Heart left ventricle (tissue), 16 donors: ENCODE results near the gene LIPC. TPM values are rescaled to one million over a fixed set of nuclear protein-coding genes. Genes with fewer than 3 reads are reported as not detected.

Source experiments
- ATAC-seq, 4 donors: fragments of 200-7000 bp; cut with Tn5 transposase; one replicate each; pipeline ENCODE4 v1.9.1; 2020 to 2022; ENCODE audit warnings: moderate library complexity in 4 of 4, mild to moderate bottlenecking in 3 of 4, moderate number of reproducible peaks in 1 of 4
- DNase-seq, 5 donors: peaks; one replicate each; pipeline ENCODE4 v3.0.0-alpha.2; 2020
- H3K27ac ChIP-seq, 12 donors: fragments of 200-600 bp; sonication (generic) in 4 of 12; one replicate each; pipeline versions ENCODE4 v1.5.0 to v1.8.0; 2016 to 2022; ENCODE audit warnings: mild to moderate bottlenecking in 2 of 12
- H3K27me3 ChIP-seq, 9 donors: fragments of 200-600 bp; sonication (generic) in 2 of 9; one replicate each; pipeline versions ENCODE4 v1.5.1 to v1.8.0; 2016 to 2022; ENCODE audit warnings: mild to moderate bottlenecking in 3 of 9
- H3K36me3 ChIP-seq, 9 donors: fragments of 200-600 bp; sonication (generic) in 2 of 9; one replicate each; pipeline versions ENCODE4 v1.5.0 to v1.8.0; 2018 to 2022; ENCODE audit warnings: mild to moderate bottlenecking in 2 of 9
- H3K4me1 ChIP-seq, 12 donors: fragments of 200-600 bp; sonication (generic) in 4 of 12; one replicate each; pipeline versions ENCODE4 v1.5.0 to v1.8.0; 2016 to 2022; ENCODE audit warnings: mild to moderate bottlenecking in 3 of 12
- H3K4me3 ChIP-seq, 12 donors: fragments of 200-600 bp; sonication (generic) in 4 of 12; one replicate each; pipeline versions ENCODE4 v1.5.0 to v1.8.0; 2017 to 2022; ENCODE audit warnings: mild to moderate bottlenecking in 9 of 12, moderate library complexity in 4 of 12
- H3K9me3 ChIP-seq, 12 donors: fragments of 200-600 bp; sonication (generic) in 4 of 12; one replicate each; pipeline versions ENCODE4 v1.5.0 to v1.8.0; 2016 to 2022; ENCODE audit warnings: mild to moderate bottlenecking in 1 of 12
- POLR2A ChIP-seq, 2 donors: fragments of 450-650 bp; IDR thresholded peaks; one replicate each; pipeline ENCODE4 v1.6.1; 2017; ENCODE audit warnings: antibody characterized with exemption in 2 of 2, mild to moderate bottlenecking in 2 of 2, moderate library complexity in 2 of 2
- WGBS, 4 donors: extraction: QIAGEN DNeasy Blood & Tissue Kit in 2 of 4; methylation state at CpG; one replicate each; pipeline versions ENCODE4 v1.1.5 to v1.1.7; 2013 to 2018; 5-methylcytosine and 5-hydroxymethylcytosine counted together
- intact Hi-C, 10 donors: fragments of 100-400 bp; cut with DNase I; formaldehyde crosslinking; loops; one replicate each; pipeline versions ENCODE4 v1.11.1 to v1.14.2; 2022
- polyA plus RNA-seq, 2 donors: library from polyadenylated mRNA; stranded (reverse); fragments of 200-250 nt; gene quantifications; one replicate each; pipeline ENCODE4 v1.2.3, GENCODE V29; 2013
- total RNA-seq, 9 donors: library from RNA; depleted of rRNA in 2 of 9; stranded (reverse); fragments of >200 nt in 2 of 9; fragmentation: NEBNext Ultra II Directional in 3 of 9; extraction: Animal tissue kit (Norgen Biotek cat#: 25700) in 3 of 9; gene quantifications; one replicate each; pipeline versions ENCODE4 v1.1.0 to v1.2.4, GENCODE V29; 2016 to 2023
- TF ChIP-seq, protein P1 (sequence below), 12 donors: fragments of 200-600 bp; sonication (generic) in 4 of 12; IDR thresholded peaks; one replicate each; pipeline versions ENCODE4 v1.5.0 to v1.8.0; 2018 to 2022; ENCODE audit warnings: antibody characterized with exemption in 12 of 12, mild to moderate bottlenecking in 5 of 12
- donor health status: ischemic (EF 13 %, LVEDD 7.1; RV severe dilation, severe dysfunction).
- donor health status: healthy with polysubstance abuse.
- donor health status: DM: no; HTN: yes; CAD: no.
- donor health status: DM: no; HTN: no; CAD: no.
- donor health status: ischemic (EF 25% LVEDD 6.9; RV normal size, moderate dysfunction).
- donor health status: ischemic (EF 25% LVEDD 5.7; RV mildly dilated, moderate dysfunction).
- donor health status: healthy.
- donor health status: DM: yes; HTN: yes; CAD: no.
- donor health status: ischemic (EF 35%, LVEDD 5.7; RV mildly dilated, moderate dysfunction).
- donor health status: nonischemic (EF 11% LVEDD 7.7; RV severe dilation, severe dysfunction).
- donor health status: DM: yes; HTN: yes; CAD: no.
- donor health status: PGD.
- donor health status: ischemic (EF 29% LVEDD 5.4; RV normal size, mild dysfunction).
- donor health status: nonischemic (EF 23%, LVEDD 6.1; RV moderate dilation, normal function).

LIPC gene
- total and polyA plus RNA-seq, 11 donors = 0.10 to 1.4 (median 0.55) TPM; not detected in 1

DNA sequence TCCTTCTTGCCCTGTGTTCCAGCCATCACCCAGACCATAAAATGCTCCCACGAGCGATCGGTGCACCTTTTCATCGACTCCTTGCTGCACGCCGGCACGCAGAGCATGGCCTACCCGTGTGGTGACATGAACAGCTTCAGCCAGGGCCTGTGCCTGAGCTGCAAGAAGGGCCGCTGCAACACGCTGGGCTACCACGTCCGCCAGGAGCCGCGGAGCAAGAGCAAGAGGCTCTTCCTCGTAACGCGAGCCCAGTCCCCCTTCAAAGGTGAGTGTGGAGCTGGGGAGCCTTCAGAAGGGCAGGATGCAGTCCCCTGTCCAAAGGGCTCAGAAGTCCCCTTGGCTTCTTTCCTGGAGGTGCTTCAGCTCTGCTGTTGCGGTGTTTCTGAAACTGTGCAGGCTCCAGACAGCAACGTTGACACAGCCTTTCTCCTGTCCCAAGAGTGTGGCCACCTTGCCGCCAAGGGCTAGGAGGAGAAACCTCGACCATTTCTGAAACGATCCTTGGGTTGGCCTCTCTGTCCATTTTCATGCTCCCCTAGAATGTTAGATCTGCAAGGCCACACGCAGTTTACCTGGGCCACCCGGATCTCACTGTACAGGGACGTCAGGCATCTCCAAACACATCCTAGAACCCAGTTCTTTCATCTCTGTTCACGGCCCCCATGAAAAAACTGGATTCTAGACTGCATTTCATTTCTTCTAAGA lies 116.7 kb downstream of the LIPC start:
- no peaks in the 10 kb centered on the region for H3K9me3 ChIP-seq
- 78 to 88% (median 83%) methylated on average over 25 to 26 of the region's 26 CpGs for WGBS, 4 donors
- ATAC-seq = peak in 3 of 4 donors; percentile 15 to 19 (median 17)
- intact Hi-C loops = no loop called here
- H3K27me3 ChIP-seq = no peaks in the 10 kb centered on the region
- peak overlapping the region in 8 of 12 donors; percentile 13 to 92 (median 62) for H3K27ac ChIP-seq
- peaks cover 0 to 45% (median 18%) of the 10 kb centered on the region in 12 donors for H3K4me1 ChIP-seq
- DNase-seq = no peak
- no peak overlapping the region for H3K4me3 ChIP-seq
- no peaks in the 10 kb centered on the region for H3K36me3 ChIP-seq
- TF ChIP-seq, protein P1, sequence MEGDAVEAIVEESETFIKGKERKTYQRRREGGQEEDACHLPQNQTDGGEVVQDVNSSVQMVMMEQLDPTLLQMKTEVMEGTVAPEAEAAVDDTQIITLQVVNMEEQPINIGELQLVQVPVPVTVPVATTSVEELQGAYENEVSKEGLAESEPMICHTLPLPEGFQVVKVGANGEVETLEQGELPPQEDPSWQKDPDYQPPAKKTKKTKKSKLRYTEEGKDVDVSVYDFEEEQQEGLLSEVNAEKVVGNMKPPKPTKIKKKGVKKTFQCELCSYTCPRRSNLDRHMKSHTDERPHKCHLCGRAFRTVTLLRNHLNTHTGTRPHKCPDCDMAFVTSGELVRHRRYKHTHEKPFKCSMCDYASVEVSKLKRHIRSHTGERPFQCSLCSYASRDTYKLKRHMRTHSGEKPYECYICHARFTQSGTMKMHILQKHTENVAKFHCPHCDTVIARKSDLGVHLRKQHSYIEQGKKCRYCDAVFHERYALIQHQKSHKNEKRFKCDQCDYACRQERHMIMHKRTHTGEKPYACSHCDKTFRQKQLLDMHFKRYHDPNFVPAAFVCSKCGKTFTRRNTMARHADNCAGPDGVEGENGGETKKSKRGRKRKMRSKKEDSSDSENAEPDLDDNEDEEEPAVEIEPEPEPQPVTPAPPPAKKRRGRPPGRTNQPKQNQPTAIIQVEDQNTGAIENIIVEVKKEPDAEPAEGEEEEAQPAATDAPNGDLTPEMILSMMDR (IDR thresholded peaks at IDR 0.05) = no peak
- no peak for TF ChIP-seq POLR2A (IDR thresholded peaks at IDR 0.05)

DNA sequence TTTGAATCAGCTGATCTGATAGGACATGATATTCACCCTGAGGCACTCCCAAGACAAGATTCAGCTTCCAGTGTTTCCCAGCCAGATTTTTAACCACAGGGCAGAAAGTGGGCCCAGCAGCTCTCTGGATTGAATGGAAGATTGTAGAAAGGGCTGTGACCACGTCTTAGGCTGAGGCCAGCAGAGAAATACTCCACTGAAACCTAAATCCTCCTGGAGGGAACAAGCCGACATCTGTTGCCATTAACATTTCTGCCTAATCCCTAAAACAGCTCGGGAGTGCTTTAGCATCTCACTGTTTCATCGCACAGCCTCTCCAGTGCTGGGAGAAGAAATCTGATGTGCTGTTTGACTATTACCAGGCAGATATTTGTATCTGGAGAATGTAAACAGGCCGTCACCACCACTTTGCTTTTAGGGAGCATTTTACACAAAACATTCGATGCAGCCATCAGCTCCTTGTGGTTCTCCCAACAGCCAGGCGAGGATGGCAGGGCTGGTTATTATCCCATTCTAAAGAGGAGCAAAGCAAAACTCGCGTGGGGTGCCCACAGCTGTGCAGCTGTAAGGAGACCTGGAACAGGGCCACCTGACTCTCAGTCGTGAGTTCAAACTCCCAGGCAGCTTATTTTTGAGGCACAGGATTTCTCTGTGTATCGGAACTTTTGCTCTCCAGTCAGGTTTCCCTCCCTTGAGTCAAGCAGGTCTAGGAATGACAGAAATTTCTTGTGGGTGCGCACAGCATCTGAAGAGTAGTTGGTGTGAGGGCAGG lies 117.4 kb downstream of the LIPC start:
- 68 to 74% (median 71%) methylated on average over 9 to 12 of the region's 12 CpGs for WGBS, 4 donors
- H3K36me3 ChIP-seq = no peaks in the 10 kb centered on the region
- ATAC-seq (no peak), DNase-seq (no peak)
- TF ChIP-seq POLR2A (IDR thresholded peaks at IDR 0.05) = peak in 1 of 2 donors; percentile 4
- TF ChIP-seq, protein P1 (IDR thresholded peaks at IDR 0.05) = no peak
- H3K27ac ChIP-seq = peak overlapping the region in 9 of 12 donors; percentile 1 to 92 (median 41)
- no peaks in the 10 kb centered on the region for H3K27me3 ChIP-seq
- peaks cover 0 to 45% (median 18%) of the 10 kb centered on the region in 12 donors for H3K4me1 ChIP-seq
- H3K9me3 ChIP-seq = no peaks in the 10 kb centered on the region
- H3K4me3 ChIP-seq = no peak overlapping the region
- intact Hi-C loops = no loop called here

DNA sequence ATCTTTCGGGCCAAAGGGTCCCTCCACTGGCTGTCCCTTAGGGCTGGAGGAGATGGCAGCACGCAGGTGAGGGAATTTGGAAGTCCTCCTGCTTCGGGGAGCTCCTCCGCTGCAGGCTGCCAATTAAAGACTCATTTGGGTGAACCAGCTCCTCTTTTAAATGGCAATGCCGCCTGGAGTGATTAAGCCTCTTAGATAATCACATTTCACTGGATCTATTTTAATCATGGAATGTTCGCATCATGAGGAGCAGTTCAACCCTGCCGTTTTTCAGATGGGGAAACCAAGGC lies 117.9 kb downstream of the LIPC start:
- Histone ChIP-seq H3K9me3 (no peaks in the 10 kb centered on the region), H3K27ac (peak overlapping the region in 8 of 12 donors; percentile 1 to 92 (median 38)), H3K4me1 (peaks cover 0 to 45% (median 18%) of the 10 kb centered on the region in 12 donors), H3K27me3 (no peaks in the 10 kb centered on the region), H3K4me3 (no peak overlapping the region), H3K36me3 (no peaks in the 10 kb centered on the region)
- intact Hi-C loops = no loop called here
- 51 to 70% (median 58%) methylated on average over 6 to 7 of the region's 7 CpGs for WGBS, 4 donors
- TF ChIP-seq POLR2A (IDR thresholded peaks at IDR 0.05) = peak in 1 of 2 donors; percentile 1
- TF ChIP-seq, protein P1 (IDR thresholded peaks at IDR 0.05) = no peak
- ATAC-seq = no peak
- DNase-seq = no peak

DNA sequence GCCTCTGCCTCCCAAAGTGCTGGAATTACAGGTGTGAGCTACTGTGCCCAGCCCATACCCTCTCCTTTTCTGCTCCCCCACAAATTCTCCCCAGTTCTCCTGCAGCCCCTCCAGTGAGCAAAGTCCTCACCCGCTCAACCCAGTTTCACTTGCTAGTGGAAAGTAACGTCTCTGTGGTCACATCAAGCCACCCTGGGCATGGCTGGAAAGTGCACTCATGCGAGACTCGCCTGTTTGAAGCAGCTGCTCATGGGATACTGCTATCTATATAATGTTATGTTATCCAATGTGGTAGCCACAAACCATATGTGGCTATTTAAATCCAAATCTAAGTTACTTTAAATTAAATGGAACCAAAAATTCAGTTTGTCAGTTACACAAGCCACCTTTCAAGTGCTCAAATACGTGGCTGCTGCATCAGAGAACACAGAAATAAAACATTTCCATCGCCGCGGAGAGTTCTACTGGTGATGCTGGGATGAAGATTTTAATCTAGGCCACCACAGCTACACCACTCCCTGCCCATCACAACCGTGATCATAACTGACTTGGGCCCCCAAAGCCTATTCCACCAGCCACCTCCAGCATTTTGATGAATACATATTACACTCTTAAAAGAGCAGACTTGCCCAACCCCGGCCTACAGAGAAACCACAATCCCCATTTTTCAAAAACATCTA lies 119.4 kb downstream of the LIPC start:
- H3K36me3 ChIP-seq = no peaks in the 10 kb centered on the region
- ATAC-seq = no peak
- intact Hi-C loops = no loop called here
- TF ChIP-seq, protein P1 (IDR thresholded peaks at IDR 0.05) = no peak
- no peak for TF ChIP-seq POLR2A (IDR thresholded peaks at IDR 0.05)
- H3K4me1 ChIP-seq = peaks cover 0 to 39% (median 17%) of the 10 kb centered on the region in 12 donors
- WGBS, 4 donors = 91 to 96% (median 94%) methylated on average over 10 of the region's 10 CpGs
- H3K27me3 ChIP-seq = no peaks in the 10 kb centered on the region
- no peak for DNase-seq
- no peak overlapping the region for H3K4me3 ChIP-seq
- H3K9me3 ChIP-seq = no peaks in the 10 kb centered on the region
- H3K27ac ChIP-seq = no peak overlapping the region
